HFFc6 (cell line): ENCODE measurements around the gene OSBPL5. TPM values are rescaled to one million over a fixed set of nuclear protein-coding genes. Genes with fewer than 3 reads are reported as not detected.

ENCODE experiments used
- DNase-seq: peaks from one replicate; pipeline ENCODE4 v3.0.0-alpha.2; 2018
- H3K27ac Mint-ChIP-seq: 2 replicates; pipeline ENCODE4 v1.8.0; 2020; ENCODE audit warnings: mild to moderate bottlenecking, mixed read lengths
- H3K27me3 Mint-ChIP-seq: 2 replicates; pipeline ENCODE4 v1.8.0; 2021; ENCODE audit warnings: mild to moderate bottlenecking, moderate library complexity, mixed read lengths; ENCODE audit not compliant: insufficient read depth
- H3K36me3 Mint-ChIP-seq: 2 replicates; pipeline ENCODE4 v1.8.0; 2021; ENCODE audit warnings: low read depth, mixed read lengths
- H3K4me1 Mint-ChIP-seq: 2 replicates; pipeline ENCODE4 v1.8.0; 2020; ENCODE audit warnings: low read depth, mixed read lengths
- H3K4me3 Mint-ChIP-seq: 2 replicates; pipeline ENCODE4 v1.8.0; 2020; ENCODE audit warnings: mild to moderate bottlenecking, moderate library complexity, mixed read lengths
- H3K9me3 Mint-ChIP-seq: 2 replicates; pipeline ENCODE4 v1.8.0; 2020; ENCODE audit warnings: mild to moderate bottlenecking, mixed read lengths
- total RNA-seq, 6 experiments: library from RNA; stranded (reverse); fragmentation: NEBNext Ultra II Directional; extraction: Animal tissue kit (Norgen Biotek cat#: 25700); gene quantifications; 2 replicates in 1 of 6; 3 replicates in 5 of 6; pipeline ENCODE4 v1.2.3, GENCODE V29; 2021
- TF ChIP-seq, protein P1 (sequence below): fragments of 200-600 bp; sonication (generic); IDR thresholded peaks from 2 replicates; pipeline ENCODE4 v1.5.0; 2021; ENCODE audit warnings: antibody characterized with exemption, mild to moderate bottlenecking

The OSBPL5 gene
- total RNA-seq, 6 experiments from 2014 or later = 32.6 to 42.6 (median 36.7) TPM

DNA sequence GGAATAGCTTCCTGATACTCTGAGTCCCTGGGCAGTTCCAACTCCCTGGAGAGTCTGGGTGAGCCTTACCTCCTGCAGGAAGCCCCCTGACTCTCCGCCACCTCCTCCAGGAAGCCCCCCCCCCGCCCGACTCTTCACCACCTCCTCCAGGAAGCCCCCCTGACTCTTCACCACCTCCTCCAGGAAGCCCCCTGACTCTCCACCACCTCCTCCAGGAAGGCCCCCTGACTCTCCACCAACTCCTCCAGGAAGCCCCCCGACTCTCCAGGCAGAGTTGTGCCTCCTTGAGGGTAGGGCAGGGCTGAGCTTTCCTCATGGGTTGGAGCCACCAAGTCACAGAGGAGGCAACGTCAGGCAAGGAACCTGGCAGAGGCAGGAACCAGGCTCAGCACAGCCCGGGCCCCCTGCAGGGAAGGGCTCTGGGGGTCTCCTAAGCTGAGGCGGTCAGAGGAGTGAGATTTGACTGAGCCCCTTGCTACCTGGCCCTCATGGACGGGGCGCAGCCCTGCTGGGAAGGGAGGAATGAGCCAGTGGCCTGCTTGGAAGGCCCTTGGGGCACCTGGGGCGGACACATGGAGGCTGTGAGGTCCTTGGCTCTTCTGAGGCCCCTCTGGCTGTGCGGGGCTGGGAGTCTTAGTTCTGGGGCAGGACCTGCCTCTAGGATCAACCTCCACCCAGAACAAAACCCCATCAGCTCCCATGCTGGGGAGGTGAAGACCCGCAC lies 35.4 kb upstream of the OSBPL5 start:
- Mint-ChIP-seq H3K27me3 (peaks cover 34% of the 10 kb centered on the region), H3K9me3 (no peaks in the 10 kb centered on the region), H3K36me3 (no peaks in the 10 kb centered on the region), H3K4me3 (no peak overlapping the region), H3K27ac (no peak overlapping the region), H3K4me1 (no peaks in the 10 kb centered on the region)
- TF ChIP-seq, protein P1, sequence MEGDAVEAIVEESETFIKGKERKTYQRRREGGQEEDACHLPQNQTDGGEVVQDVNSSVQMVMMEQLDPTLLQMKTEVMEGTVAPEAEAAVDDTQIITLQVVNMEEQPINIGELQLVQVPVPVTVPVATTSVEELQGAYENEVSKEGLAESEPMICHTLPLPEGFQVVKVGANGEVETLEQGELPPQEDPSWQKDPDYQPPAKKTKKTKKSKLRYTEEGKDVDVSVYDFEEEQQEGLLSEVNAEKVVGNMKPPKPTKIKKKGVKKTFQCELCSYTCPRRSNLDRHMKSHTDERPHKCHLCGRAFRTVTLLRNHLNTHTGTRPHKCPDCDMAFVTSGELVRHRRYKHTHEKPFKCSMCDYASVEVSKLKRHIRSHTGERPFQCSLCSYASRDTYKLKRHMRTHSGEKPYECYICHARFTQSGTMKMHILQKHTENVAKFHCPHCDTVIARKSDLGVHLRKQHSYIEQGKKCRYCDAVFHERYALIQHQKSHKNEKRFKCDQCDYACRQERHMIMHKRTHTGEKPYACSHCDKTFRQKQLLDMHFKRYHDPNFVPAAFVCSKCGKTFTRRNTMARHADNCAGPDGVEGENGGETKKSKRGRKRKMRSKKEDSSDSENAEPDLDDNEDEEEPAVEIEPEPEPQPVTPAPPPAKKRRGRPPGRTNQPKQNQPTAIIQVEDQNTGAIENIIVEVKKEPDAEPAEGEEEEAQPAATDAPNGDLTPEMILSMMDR = no peak
- no peak for DNase-seq

DNA sequence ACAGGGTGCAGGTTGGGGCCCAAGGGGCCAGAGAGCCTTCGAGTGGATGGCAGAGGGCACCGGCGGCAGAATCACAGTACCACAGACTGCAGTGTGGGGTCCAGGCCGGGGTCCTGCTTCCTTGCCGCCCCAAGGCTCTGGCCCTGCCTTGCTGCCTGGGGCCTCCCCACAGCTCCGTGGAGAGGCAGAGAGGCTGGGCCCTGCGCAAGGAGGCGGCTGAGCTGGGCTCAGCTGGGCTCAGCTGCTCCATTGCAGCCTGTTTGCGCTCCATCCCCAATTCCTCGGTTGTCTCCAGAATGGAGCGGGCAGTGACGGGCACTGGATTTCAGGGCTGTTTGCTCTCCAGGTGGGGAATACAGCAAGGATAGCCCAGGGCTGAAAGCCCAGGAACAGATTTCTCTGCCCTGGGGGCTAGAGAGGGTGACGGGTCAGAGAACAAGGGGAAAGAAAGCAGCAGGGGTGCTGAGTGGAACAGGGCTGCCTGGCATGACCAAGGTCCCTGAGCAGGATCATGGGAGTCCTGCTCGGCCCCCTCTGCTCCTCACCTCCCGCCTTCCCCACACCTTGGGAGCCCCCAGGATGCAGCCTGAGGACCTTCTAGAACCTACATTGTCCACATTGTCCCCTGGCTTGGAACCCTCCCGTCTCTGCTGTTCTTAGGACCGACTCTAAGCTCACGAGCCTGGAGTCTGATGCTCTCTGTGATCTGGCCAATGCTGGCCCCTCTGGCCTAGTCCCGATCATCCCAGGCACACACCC lies 34.6 kb upstream of the OSBPL5 start:
- Mint-ChIP-seq H3K4me1 (no peaks in the 10 kb centered on the region), H3K9me3 (no peaks in the 10 kb centered on the region), H3K36me3 (no peaks in the 10 kb centered on the region), H3K27me3 (peaks cover 30% of the 10 kb centered on the region), H3K27ac (no peak overlapping the region), H3K4me3 (no peak overlapping the region)
- TF ChIP-seq, protein P1 = no peak
- DNase-seq = no peak

DNA sequence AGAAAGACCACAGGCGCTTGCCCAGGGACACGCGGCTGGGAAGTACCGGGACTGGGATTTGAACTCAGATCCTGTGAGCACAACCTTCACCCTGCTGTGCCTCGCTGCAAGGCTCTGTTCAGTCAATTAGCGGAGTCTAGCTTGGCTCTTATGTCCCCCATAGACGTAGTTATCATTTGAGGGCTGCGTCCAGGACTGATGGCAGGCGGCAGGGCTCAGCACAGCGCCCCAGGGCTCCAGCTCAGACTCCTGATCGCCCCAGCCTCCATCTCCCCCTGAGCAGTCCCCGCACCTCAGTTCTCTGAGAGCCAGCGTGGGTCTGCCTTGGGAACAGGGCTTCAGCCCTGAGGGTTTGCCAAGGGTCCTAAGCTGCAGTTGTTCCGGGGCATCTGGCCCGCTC lies 33.7 kb upstream of the OSBPL5 start:
- Mint-ChIP-seq H3K27me3 (peaks cover 31% of the 10 kb centered on the region), H3K4me1 (no peaks in the 10 kb centered on the region), H3K4me3 (no peak overlapping the region), H3K36me3 (no peaks in the 10 kb centered on the region), H3K9me3 (no peaks in the 10 kb centered on the region), H3K27ac (no peak overlapping the region)
- no peak for DNase-seq
- TF ChIP-seq, protein P1 = no peak

DNA sequence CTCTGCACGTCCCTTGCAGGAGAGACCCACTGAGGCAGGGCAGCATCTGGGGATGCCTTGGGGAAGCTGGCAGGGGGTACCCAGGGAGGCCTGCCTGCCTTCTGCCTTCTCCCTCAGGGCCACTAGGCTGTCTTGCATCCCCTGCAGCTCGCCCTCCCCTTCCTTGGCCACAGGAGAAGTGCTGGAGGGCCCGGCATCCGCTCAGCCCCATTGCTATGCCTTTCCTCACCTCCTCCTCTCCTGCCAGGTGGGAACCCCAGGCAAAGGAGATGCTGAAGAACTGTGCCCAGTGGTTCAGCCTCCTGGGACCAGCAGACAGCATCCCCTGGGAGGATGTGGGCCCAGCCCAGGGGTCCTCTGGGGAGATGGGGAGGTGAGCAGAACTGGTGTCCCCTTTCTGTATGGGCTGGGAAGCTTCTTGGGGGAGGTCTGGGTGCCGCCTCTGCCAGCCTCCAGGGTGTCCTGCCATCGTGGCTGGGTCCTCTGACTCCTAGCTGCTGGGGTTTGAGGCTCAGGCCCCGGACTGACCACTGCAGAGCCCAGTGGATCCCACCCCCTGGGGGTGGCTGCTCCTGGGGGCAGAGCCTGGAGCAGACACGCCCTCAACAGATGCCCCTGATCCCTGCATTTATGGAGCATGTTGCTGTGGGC lies 32.9 kb upstream of the OSBPL5 start:
- TF ChIP-seq, protein P1 = no peak
- Mint-ChIP-seq H3K36me3 (no peaks in the 10 kb centered on the region), H3K27me3 (peaks cover 30% of the 10 kb centered on the region), H3K27ac (no peak overlapping the region), H3K4me1 (no peaks in the 10 kb centered on the region), H3K9me3 (no peaks in the 10 kb centered on the region), H3K4me3 (no peak overlapping the region)
- DNase-seq = no peak

DNA sequence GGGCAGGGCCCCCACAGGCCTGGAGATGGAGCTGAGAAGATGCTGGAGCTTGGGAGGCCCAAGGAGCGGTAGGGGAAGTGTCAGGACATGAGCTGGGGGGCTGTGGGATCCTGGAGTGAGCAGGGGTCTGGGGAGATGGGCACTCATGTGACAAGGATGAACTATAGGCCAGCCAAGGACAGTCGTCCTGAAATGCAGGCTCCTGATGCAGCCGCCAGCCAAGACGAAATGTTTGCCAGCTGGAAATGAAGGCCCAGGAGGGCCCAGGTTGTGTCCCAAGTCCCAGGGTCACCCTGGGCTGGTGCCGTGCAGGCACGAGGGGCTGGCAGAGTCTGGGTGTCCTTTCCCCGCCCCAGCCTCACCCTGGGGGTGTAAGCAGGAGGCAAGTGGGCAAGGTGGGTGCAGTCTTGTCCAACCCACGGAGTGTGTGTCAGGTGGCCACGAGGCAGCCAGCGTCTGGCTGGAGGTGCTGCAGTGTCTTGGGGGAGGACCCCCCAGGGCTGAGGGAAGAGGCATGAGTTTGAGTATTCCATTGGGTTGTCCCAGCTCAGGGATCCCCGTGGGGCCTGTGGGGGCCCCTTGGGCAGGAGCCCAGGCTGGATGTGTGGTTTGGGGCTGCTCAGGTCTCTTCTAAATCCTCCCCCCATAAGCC lies 32.1 kb upstream of the OSBPL5 start:
- no peaks in the 10 kb centered on the region for H3K9me3 Mint-ChIP-seq
- no peak overlapping the region for H3K27ac Mint-ChIP-seq
- DNase-seq = no peak
- TF ChIP-seq, protein P1 = no peak
- H3K36me3 Mint-ChIP-seq = no peaks in the 10 kb centered on the region
- H3K4me1 Mint-ChIP-seq = no peaks in the 10 kb centered on the region
- no peak overlapping the region for H3K4me3 Mint-ChIP-seq
- H3K27me3 Mint-ChIP-seq = peaks cover 26% of the 10 kb centered on the region
